ENCODE measurements around the gene OR6B3. TPM values are rescaled to one million over a fixed set of nuclear protein-coding genes. Genes with fewer than 3 reads are reported as not detected.

OR6B3 gene
- total and polyA plus RNA-seq, 7 experiments from 2014 or later, result not detected

Other genes with a start within 250 kb of the OR6B3 start
- 100 to 1,000 TPM in 1 of 5 experiments, 10 to 100 TPM in 4; 92.1 to 106 (median 92.5) TPM for gene NDUFA10, start 28.2 kb downstream of the OR6B3 start, total RNA-seq
- gene NDUFA10, start 28.2 kb downstream of the OR6B3 start, polyA plus RNA-seq, result 100 to 1,000 TPM; 134 to 136 TPM
- not detected for gene OR6B2, start 23.1 kb downstream of the OR6B3 start, total RNA-seq
- not detected for gene OR6B2, start 23.1 kb downstream of the OR6B3 start, polyA plus RNA-seq
- 100 to 1,000 TPM in 1 of 5 experiments, 10 to 100 TPM in 4; 53.7 to 106 (median 71.8) TPM for gene COPS9, start 82.8 kb upstream of the OR6B3 start, total RNA-seq
- gene COPS9, start 82.8 kb upstream of the OR6B3 start, polyA plus RNA-seq, result 100 to 1,000 TPM; 264 to 297 TPM
- not detected for gene OTOS, start 87.1 kb upstream of the OR6B3 start, total RNA-seq
- gene OTOS, start 87.1 kb upstream of the OR6B3 start, polyA plus RNA-seq, result not detected

Data from naive thymus-derived CD4-positive, alpha-beta T cell (primary cell).